ENCODE results near the gene RASGRF1. TPM values are rescaled to one million over a fixed set of nuclear protein-coding genes. Genes with fewer than 3 reads are reported as not detected.

The RASGRF1 gene
- total and polyA plus RNA-seq, 9 of the 15 experiments (the other 6 are each of a cell fraction or from before 2014, with no cell fraction given), result 0.03 to 0.58 (median 0.06) TPM; not detected in 1

GRCh38 chr15:78968114-78968513, 122.5 kb downstream of the RASGRF1 start:
- WGBS (ENCODE audit: insufficient coverage, low coverage, missing lambda C conversion rate), result 57% methylated on average over 2 of the region's 2 CpGs
- H3K9me3 ChIP-seq (replicated peaks; ENCODE audit: control insufficient read depth, insufficient read depth, low read depth, low read length), result no peaks in the 10 kb centered on the region
- H3K4me3 ChIP-seq, result no peak overlapping the region
- DNase-seq (ENCODE audit: extremely low read depth in 1 of 4, low spot score in 3 of 4) (no peak), ATAC-seq (no peak), FAIRE-seq (no peak)
- H3K4me2 ChIP-seq (ENCODE audit: insufficient read depth, low read length), result no peak overlapping the region
- no TSS peak for BruUV-seq (replicated peaks)
- no peak overlapping the region for H3K27ac ChIP-seq (ENCODE audit: extremely low read depth, low read depth, low read length)
- H3K9me1 ChIP-seq (ENCODE audit: control insufficient read depth, insufficient read depth, low read length), result no peaks in the 10 kb centered on the region
- H3K36me3 ChIP-seq (ENCODE audit: control insufficient read depth, insufficient read depth, low read length), result no peaks in the 10 kb centered on the region
- no peaks in the 10 kb centered on the region for H3K27me3 ChIP-seq (ENCODE audit: control insufficient read depth in 2 of 2, insufficient read depth in 2 of 2, low read length in 2 of 2)
- no peaks in the 10 kb centered on the region for H4K20me1 ChIP-seq (replicated peaks; ENCODE audit: control insufficient read depth, insufficient read depth, low read length)
- in situ Hi-C loops (cut with MboI), result no loop called here
- H3K9ac ChIP-seq (ENCODE audit: insufficient read depth in 1 of 2, low read depth in 2 of 2, low read length in 2 of 2), result no peak overlapping the region
- ChIA-PET POLR2A (interaction anchor here (0.6 to 1.4 kb wide), 3 partner anchors 8 to 211 kb away, joined by 3 to 4 read pairs (median 3); partner anchors contain the start of gene CTSH), CTCF (ENCODE audit: low intra/inter-chr PET ratio) (no interaction called here)
- H2AFZ ChIP-seq (ENCODE audit: low read depth, low read length), result no peak overlapping the region
- H3K79me2 ChIP-seq (ENCODE audit: control insufficient read depth, insufficient read depth, low read length), result no peaks in the 10 kb centered on the region
- H3K4me1 ChIP-seq (replicated peaks in 1 of 2; ENCODE audit: control insufficient read depth in 2 of 2, insufficient read depth in 2 of 2, low read length in 2 of 2), result peaks cover 0 to 4% of the 10 kb centered on the region in 2 experiments; a peak in 2 of 5 replicates
- intact Hi-C loops (cut with micrococcal nuclease), result no loop called here
- no peak for TF ChIP-seq HNRNPLL (IDR thresholded peaks at IDR 0.05; ENCODE audit: low read depth, low read length, poor library complexity, severe bottlenecking)
- no peak for TF ChIP-seq PHB (CRISPR knock-in tag; IDR thresholded peaks at IDR 0.05)
- TF ChIP-seq NUFIP1 (IDR thresholded peaks at IDR 0.05; ENCODE audit: partially characterized antibody), result no peak
- no peak for TF ChIP-seq ZNF436 (CRISPR knock-in tag; IDR thresholded peaks at IDR 0.05)
- no peak for TF ChIP-seq MLX (CRISPR knock-in tag; conservative IDR thresholded peaks at IDR 0.05)
- no peak for TF ChIP-seq ATF3 (IDR thresholded peaks at IDR 0.05)
- TF ChIP-seq ATF3 (CRISPR knock-in tag; conservative IDR thresholded peaks at IDR 0.05), result no peak
- TF ChIP-seq CBX1 (IDR thresholded peaks at IDR 0.05; ENCODE audit: low read depth), result no peak
- TF ChIP-seq IRF2 (CRISPR knock-in tag; IDR thresholded peaks at IDR 0.05), result no peak
- TF ChIP-seq BRD9 (IDR thresholded peaks at IDR 0.05; ENCODE audit: low read depth, partially characterized antibody), result no peak
- TF ChIP-seq E2F1 (CRISPR knock-in tag; IDR thresholded peaks at IDR 0.05), result no peak
- TF ChIP-seq HNRNPH1 (optimal IDR thresholded peaks at IDR 0.05; ENCODE audit: low read depth, low read length), result no peak
- no peak for TF ChIP-seq TFAP4 (CRISPR knock-in tag; IDR thresholded peaks at IDR 0.05; ENCODE audit: borderline replicate concordance)
- no peak for TF ChIP-seq SRSF7 (optimal IDR thresholded peaks at IDR 0.05; ENCODE audit: low read depth, low read length)
- no peak for TF ChIP-seq ZFP91 (CRISPR knock-in tag; IDR thresholded peaks at IDR 0.05)
- no peak for TF ChIP-seq RBM15 (IDR thresholded peaks at IDR 0.05; ENCODE audit: insufficient read depth, low read length)
